HG02623 (cell line): ENCODE results near the gene GDI2.

Source experiments
- ATAC-seq: cut with Tn5 transposase; IDR thresholded peaks from one replicate; pipeline ENCODE4 v1.9.1; 2021; ENCODE audit warnings: moderate library complexity; ENCODE audit not compliant: unreplicated experiment

The GDI2 gene

GRCh38 chr10:5746197-5746596 is 67.0 kb downstream of the GDI2 start:
- ATAC-seq = no peak

- ATAC-seq = no peak
These were observed 68.4 kb downstream of the GDI2 start for GRCh38 chr10:5744849-5745248.

GRCh38 chr10:5743736-5744135 is 69.5 kb downstream of the GDI2 start:
- no peak for ATAC-seq

- ATAC-seq = no peak
These were observed 71.1 kb downstream of the GDI2 start for GRCh38 chr10:5742116-5742515.

- no peak for ATAC-seq
These were observed 72.0 kb downstream of the GDI2 start for GRCh38 chr10:5741276-5741675.

GRCh38 chr10:5738427-5738826 is 74.8 kb downstream of the GDI2 start:
- no peak for ATAC-seq

- ATAC-seq = no peak
These were observed 75.9 kb downstream of the GDI2 start for GRCh38 chr10:5737352-5737751.

GRCh38 chr10:5736591-5736990 is 76.6 kb downstream of the GDI2 start:
- no peak for ATAC-seq

- ATAC-seq = no peak
These were observed 78.1 kb downstream of the GDI2 start for GRCh38 chr10:5735119-5735518.

- ATAC-seq = no peak
These were observed 81.1 kb downstream of the GDI2 start for GRCh38 chr10:5732141-5732540.

- ATAC-seq = no peak
These were observed 81.7 kb downstream of the GDI2 start for GRCh38 chr10:5731559-5731958.

GRCh38 chr10:5730766-5731165 is 82.5 kb downstream of the GDI2 start:
- ATAC-seq = no peak

- no peak for ATAC-seq
These were observed 89.5 kb downstream of the GDI2 start for GRCh38 chr10:5723692-5724091.

- no peak for ATAC-seq
These were observed 93.1 kb downstream of the GDI2 start for GRCh38 chr10:5720182-5720581.

- ATAC-seq = no peak
These were observed 93.7 kb downstream of the GDI2 start for GRCh38 chr10:5719546-5719945.
